OCI-LY1 (cell line): ENCODE results near the gene VTI1B.

Experiments used
- H2AFZ ChIP-seq: fragments of 200-600 bp; sonication (generic), shearing (Covaris generic); 2 replicates; pipeline ENCODE4 v1.6.0; 2014; ENCODE audit warnings: antibody characterized with exemption, mild to moderate bottlenecking, low read length
- H3F3A ChIP-seq: fragments of 200-600 bp; sonication (generic), shearing (Covaris generic); 2 replicates; pipeline ENCODE4 v1.6.0; 2014; ENCODE audit warnings: mild to moderate bottlenecking, antibody characterized with exemption, low read length, moderate library complexity; ENCODE audit not compliant: insufficient read depth
- H3K27ac ChIP-seq: fragments of 200-600 bp; sonication (generic); 2 replicates; pipeline ENCODE4 v1.5.1; 2014; ENCODE audit warnings: low read length, mixed run types, mild to moderate bottlenecking, low read depth; ENCODE audit not compliant: poor library complexity, severe bottlenecking
- H3K27me3 ChIP-seq: fragments of 200-600 bp; sonication (generic); 2 replicates; pipeline ENCODE4 v1.6.0; 2014; ENCODE audit warnings: antibody characterized with exemption, mild to moderate bottlenecking, low read length, moderate library complexity; ENCODE audit not compliant: insufficient read depth
- H3K36me3 ChIP-seq: fragments of 200-600 bp; sonication (generic); 2 replicates; pipeline ENCODE4 v1.6.1; 2014; ENCODE audit warnings: mild to moderate bottlenecking, antibody characterized with exemption, low read length, moderate library complexity, mixed read lengths; ENCODE audit not compliant: insufficient read depth
- H3K4me1 ChIP-seq: fragments of 200-600 bp; sonication (generic); 2 replicates; pipeline ENCODE4 v1.5.1; 2014; ENCODE audit warnings: mild to moderate bottlenecking, low read length, moderate library complexity; ENCODE audit not compliant: insufficient read depth, severe bottlenecking
- H3K4me2 ChIP-seq: fragments of 200-600 bp; sonication (generic), shearing (Covaris generic); 2 replicates; pipeline ENCODE4 v1.6.1; 2014; ENCODE audit warnings: low read length
- H3K4me3 ChIP-seq: fragments of 200-600 bp; sonication (generic); 2 replicates; pipeline ENCODE4 v1.5.1; 2014; ENCODE audit warnings: low read length, low read depth, mild to moderate bottlenecking, mixed read lengths; ENCODE audit not compliant: poor library complexity, severe bottlenecking
- H3K79me2 ChIP-seq: fragments of 200-600 bp; shearing (Covaris generic); 2 replicates; pipeline ENCODE4 v1.6.1; 2016; ENCODE audit warnings: mixed run types, low read length, mixed read lengths; ENCODE audit not compliant: insufficient read depth
- H3K9ac ChIP-seq: fragments of 200-600 bp; sonication (generic), shearing (Covaris generic); 2 replicates; pipeline ENCODE4 v1.6.1; 2014; ENCODE audit warnings: mild to moderate bottlenecking, low read length, mixed read lengths
- H3K9me2 ChIP-seq: fragments of 200-600 bp; sonication (generic), shearing (Covaris generic); 2 replicates; pipeline ENCODE4 v1.6.1; 2014; ENCODE audit warnings: low read depth, mild to moderate bottlenecking, low read length, mixed read lengths
- H3K9me3 ChIP-seq: fragments of 200-600 bp; shearing (Covaris generic); 2 replicates; pipeline ENCODE4 v1.6.1; 2014; ENCODE audit warnings: low read length, mixed read lengths
- H4K20me1 ChIP-seq: fragments of 200-600 bp; sonication (generic), shearing (Covaris generic); 2 replicates; pipeline ENCODE4 v1.6.0; 2016; ENCODE audit warnings: mild to moderate bottlenecking, low read length; ENCODE audit not compliant: insufficient read depth
- EZH2 ChIP-seq: fragments of 200-600 bp; sonication (generic), shearing (Covaris generic); IDR thresholded peaks from 2 replicates; pipeline ENCODE4 v1.8.0; 2017; ENCODE audit warnings: borderline replicate concordance, mixed run types, mild to moderate bottlenecking, antibody characterized with exemption, low read length, moderate library complexity, mixed read lengths
- TF ChIP-seq, protein P1 (sequence below): fragments of 200-600 bp; sonication (generic), shearing (Covaris generic); IDR thresholded peaks from 2 replicates; pipeline ENCODE4 v1.5.1; 2017; ENCODE audit warnings: mild to moderate bottlenecking, antibody characterized with exemption, low read length, moderate library complexity, mixed read lengths

The VTI1B gene

DNA sequence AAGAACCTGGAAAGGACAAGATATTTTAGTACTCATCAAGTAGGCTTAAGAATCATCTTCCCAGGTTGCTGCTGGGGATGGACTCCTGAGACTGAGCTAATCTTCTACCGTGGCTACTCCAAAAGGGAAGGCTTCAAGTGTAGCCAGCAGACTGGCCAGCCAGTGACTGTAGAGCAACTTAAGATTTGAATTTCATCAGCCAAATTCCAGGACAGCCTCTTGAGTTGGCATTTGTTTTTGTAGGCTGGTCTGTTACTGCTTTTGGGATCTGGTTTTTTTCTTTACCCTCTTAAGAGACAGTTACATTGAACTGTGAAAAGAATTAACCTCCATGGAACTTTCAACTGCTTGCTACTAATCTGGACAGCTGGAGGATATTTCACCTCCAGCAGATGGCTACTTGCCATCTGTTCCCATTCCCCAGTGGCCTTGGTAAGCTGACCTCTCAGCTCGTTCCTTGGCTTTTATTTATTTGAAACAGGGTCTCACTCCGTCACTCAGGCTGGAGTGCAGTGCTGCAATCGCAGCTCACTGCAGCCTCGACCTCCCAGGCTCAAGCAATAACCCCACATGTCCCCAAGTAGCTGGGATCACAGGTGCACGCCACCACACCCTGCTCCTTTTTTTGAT lies 20.7 kb downstream of the VTI1B start:
- H3K9me3 ChIP-seq: no peaks in the 10 kb centered on the region
- H3K27ac ChIP-seq: no peak overlapping the region
- H3F3A ChIP-seq: no peaks in the 10 kb centered on the region

DNA sequence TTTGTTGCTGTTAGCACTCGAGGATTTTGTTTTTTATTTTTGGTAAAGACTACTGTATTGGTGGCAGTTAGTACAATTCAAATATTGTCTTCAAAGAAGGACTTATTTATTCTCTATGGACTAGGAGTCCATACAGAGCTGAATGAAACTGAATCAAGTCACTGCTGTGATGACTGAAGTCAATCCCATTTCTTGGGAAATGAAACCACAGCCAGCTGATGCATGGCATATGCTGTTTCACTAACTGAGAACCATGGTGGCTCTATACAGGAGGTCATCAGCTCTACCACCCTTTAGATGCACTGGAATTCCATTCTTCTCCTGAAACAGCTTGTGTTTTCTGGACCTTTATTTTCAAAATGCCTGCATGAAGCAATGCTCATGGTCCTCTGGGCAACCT lies 22.2 kb downstream of the VTI1B start:
- peaks cover 94% of the 10 kb centered on the region for H3K36me3 ChIP-seq

More for the DNA sequence above, 20.7 kb downstream of the VTI1B start:
- Histone ChIP-seq H3K27me3 (no peaks in the 10 kb centered on the region), H3K9ac (no peak overlapping the region), H3K4me3 (no peak overlapping the region), H3K4me2 (no peak overlapping the region), H3K4me1 (no peaks in the 10 kb centered on the region), H3K9me2 (no peaks in the 10 kb centered on the region), H4K20me1 (no peaks in the 10 kb centered on the region), H3K79me2 (no peaks in the 10 kb centered on the region), H2AFZ (no peak overlapping the region), H3K36me3 (peaks cover 86% of the 10 kb centered on the region)
- no peak for TF ChIP-seq EZH2
- TF ChIP-seq, protein P1, sequence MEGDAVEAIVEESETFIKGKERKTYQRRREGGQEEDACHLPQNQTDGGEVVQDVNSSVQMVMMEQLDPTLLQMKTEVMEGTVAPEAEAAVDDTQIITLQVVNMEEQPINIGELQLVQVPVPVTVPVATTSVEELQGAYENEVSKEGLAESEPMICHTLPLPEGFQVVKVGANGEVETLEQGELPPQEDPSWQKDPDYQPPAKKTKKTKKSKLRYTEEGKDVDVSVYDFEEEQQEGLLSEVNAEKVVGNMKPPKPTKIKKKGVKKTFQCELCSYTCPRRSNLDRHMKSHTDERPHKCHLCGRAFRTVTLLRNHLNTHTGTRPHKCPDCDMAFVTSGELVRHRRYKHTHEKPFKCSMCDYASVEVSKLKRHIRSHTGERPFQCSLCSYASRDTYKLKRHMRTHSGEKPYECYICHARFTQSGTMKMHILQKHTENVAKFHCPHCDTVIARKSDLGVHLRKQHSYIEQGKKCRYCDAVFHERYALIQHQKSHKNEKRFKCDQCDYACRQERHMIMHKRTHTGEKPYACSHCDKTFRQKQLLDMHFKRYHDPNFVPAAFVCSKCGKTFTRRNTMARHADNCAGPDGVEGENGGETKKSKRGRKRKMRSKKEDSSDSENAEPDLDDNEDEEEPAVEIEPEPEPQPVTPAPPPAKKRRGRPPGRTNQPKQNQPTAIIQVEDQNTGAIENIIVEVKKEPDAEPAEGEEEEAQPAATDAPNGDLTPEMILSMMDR: no peak

DNA sequence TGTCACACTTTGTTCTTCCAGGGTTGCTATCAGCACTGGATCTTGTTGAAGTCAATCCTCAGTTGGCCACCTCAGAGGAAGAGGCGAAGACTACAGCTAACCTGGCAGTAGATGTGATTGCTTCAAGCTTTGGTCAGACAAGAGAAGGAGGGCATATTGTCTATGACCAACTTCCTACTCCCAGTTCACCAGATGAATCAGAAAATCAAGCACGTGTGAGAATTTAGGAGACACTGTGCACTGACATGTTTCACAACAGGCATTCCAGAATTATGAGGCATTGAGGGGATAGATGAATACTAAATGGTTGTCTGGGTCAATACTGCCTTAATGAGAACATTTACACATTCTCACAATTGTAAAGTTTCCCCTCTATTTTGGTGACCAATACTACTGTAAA lies 23.7 kb downstream of the VTI1B start:
- Histone ChIP-seq H2AFZ (no peak overlapping the region), H3K9me3 (no peaks in the 10 kb centered on the region), H3K27me3 (no peaks in the 10 kb centered on the region), H4K20me1 (no peaks in the 10 kb centered on the region), H3K9ac (no peak overlapping the region), H3K79me2 (no peaks in the 10 kb centered on the region), H3K4me1 (no peaks in the 10 kb centered on the region), H3K36me3 (peaks cover 91% of the 10 kb centered on the region), H3K4me2 (no peak overlapping the region), H3F3A (no peaks in the 10 kb centered on the region), H3K4me3 (no peak overlapping the region), H3K27ac (no peak overlapping the region), H3K9me2 (no peaks in the 10 kb centered on the region)
- TF ChIP-seq, protein P1: no peak
- no peak for TF ChIP-seq EZH2

More for the DNA sequence above, 22.2 kb downstream of the VTI1B start:
- Histone ChIP-seq H4K20me1 (no peaks in the 10 kb centered on the region), H2AFZ (no peak overlapping the region), H3F3A (no peaks in the 10 kb centered on the region), H3K4me3 (no peak overlapping the region), H3K27me3 (no peaks in the 10 kb centered on the region), H3K27ac (no peak overlapping the region), H3K79me2 (no peaks in the 10 kb centered on the region), H3K9ac (no peak overlapping the region), H3K9me3 (no peaks in the 10 kb centered on the region), H3K4me1 (no peaks in the 10 kb centered on the region), H3K9me2 (no peaks in the 10 kb centered on the region), H3K4me2 (no peak overlapping the region)
- TF ChIP-seq, protein P1: no peak
- no peak for TF ChIP-seq EZH2
